Small intestine (tissue), 7 donors: ENCODE results near the gene SS18L1. TPM values are rescaled to one million over a fixed set of nuclear protein-coding genes. Genes with fewer than 3 reads are reported as not detected.

Experiments used
- DNase-seq, 2 donors: peaks; one replicate each; pipeline versions ENCODE4 v3.0.0 to v3.0.0-alpha.2; 2013
- FAIRE-seq: peaks from 2 replicates; lab custom pipeline; 2012; peaks lifted over from hg19 to GRCh38; lab: Jason Lieb, UNC
- H3K27ac ChIP-seq, 3 donors: one replicate each; pipeline ENCODE4 v1.5.1; 2013; ENCODE audit warnings: low read length in 2 of 3, mild to moderate bottlenecking in 2 of 3, control low read depth in 1 of 3, inconsistent platforms in 1 of 3, low read depth in 1 of 3, moderate library complexity in 1 of 3
- H3K27me3 ChIP-seq, 3 donors: one replicate each; pipeline ENCODE4 v1.6.1; 2013; ENCODE audit warnings: low read length in 3 of 3, inconsistent platforms in 1 of 3; ENCODE audit not compliant: control insufficient read depth in 3 of 3, insufficient read depth in 3 of 3
- H3K36me3 ChIP-seq, 3 donors: one replicate each; pipeline ENCODE4 v1.6.1; 2013; ENCODE audit warnings: low read length in 3 of 3, inconsistent platforms in 1 of 3, low read depth in 1 of 3, mild to moderate bottlenecking in 1 of 3, moderate library complexity in 1 of 3; ENCODE audit not compliant: control insufficient read depth in 3 of 3, insufficient read depth in 2 of 3
- H3K4me1 ChIP-seq, 3 donors: one replicate each; pipeline ENCODE4 v1.6.1; 2013; ENCODE audit warnings: low read length in 2 of 3, inconsistent platforms in 1 of 3, low read depth in 1 of 3, mild to moderate bottlenecking in 1 of 3, moderate library complexity in 1 of 3; ENCODE audit not compliant: control insufficient read depth in 3 of 3, insufficient read depth in 2 of 3
- H3K4me3 ChIP-seq, 3 donors: one replicate each; pipeline ENCODE4 v1.5.1; 2013; ENCODE audit warnings: low read length in 3 of 3, control low read depth in 1 of 3, inconsistent platforms in 1 of 3, low read depth in 1 of 3, mild to moderate bottlenecking in 1 of 3, moderate library complexity in 1 of 3
- H3K9me3 ChIP-seq, 2 donors: one replicate each; pipeline ENCODE4 v1.6.1; 2013; ENCODE audit warnings: low read depth in 1 of 2, low read length in 1 of 2; ENCODE audit not compliant: control insufficient read depth in 2 of 2, insufficient read depth in 1 of 2
- WGBS, 3 donors: extraction: QIAGEN DNeasy Blood & Tissue Kit; methylation state at CpG; one replicate each; pipeline ENCODE4 v1.1.7; 2013; 5-methylcytosine and 5-hydroxymethylcytosine counted together
- polyA plus RNA-seq, 4 donors: library from polyadenylated mRNA; stranded (reverse) in 3 of 4; unstranded in 1 of 4; fragments of 200-250 nt in 3 of 4; fragments of 120-200 nt in 1 of 4; gene quantifications; one replicate each; pipeline versions ENCODE4 v1.2.1 to v1.2.3, GENCODE V29; 2013
- donor health status: healthy with polysubstance abuse.
- donor health status: control.
- donor health status: control.
- donor health status: Bipolar disorder and iron deficiency.
- donor health status: healthy.

SS18L1 gene
- polyA plus RNA-seq, 4 donors: 7.5 to 17.5 (median 11.3) TPM

DNA sequence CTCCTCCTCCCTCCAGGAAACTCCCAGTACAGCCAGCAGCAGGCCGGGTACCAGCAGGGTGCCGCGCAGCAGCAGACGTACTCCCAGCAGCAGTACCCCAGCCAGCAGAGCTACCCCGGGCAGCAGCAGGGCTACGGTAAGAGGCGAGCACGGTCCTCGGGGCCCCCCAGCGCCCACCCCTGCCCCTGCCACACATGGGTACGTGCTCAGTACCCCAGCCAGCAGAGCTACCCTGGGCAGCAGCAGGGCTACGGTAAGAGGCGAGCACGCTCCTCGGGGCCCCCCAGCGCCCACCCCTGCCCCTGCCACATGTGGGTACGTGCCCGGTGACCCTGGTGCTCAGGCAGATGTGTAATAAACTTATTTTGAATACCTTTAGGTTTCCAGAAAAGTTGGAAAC, 29.1 kb downstream of the SS18L1 start:
- H3K27ac ChIP-seq: no peak overlapping the region
- no peak for DNase-seq
- H3K27me3 ChIP-seq: no peaks in the 10 kb centered on the region
- H3K4me3 ChIP-seq: no peak overlapping the region
- H3K9me3 ChIP-seq: no peaks in the 10 kb centered on the region
- FAIRE-seq: no peak
- H3K36me3 ChIP-seq: peaks cover 2 to 69% (median 6%) of the 10 kb centered on the region in 3 donors
- no peaks in the 10 kb centered on the region for H3K4me1 ChIP-seq
- WGBS, 3 donors: 94 to 96% (median 95%) methylated on average over 13 to 18 of the region's 18 CpGs

DNA sequence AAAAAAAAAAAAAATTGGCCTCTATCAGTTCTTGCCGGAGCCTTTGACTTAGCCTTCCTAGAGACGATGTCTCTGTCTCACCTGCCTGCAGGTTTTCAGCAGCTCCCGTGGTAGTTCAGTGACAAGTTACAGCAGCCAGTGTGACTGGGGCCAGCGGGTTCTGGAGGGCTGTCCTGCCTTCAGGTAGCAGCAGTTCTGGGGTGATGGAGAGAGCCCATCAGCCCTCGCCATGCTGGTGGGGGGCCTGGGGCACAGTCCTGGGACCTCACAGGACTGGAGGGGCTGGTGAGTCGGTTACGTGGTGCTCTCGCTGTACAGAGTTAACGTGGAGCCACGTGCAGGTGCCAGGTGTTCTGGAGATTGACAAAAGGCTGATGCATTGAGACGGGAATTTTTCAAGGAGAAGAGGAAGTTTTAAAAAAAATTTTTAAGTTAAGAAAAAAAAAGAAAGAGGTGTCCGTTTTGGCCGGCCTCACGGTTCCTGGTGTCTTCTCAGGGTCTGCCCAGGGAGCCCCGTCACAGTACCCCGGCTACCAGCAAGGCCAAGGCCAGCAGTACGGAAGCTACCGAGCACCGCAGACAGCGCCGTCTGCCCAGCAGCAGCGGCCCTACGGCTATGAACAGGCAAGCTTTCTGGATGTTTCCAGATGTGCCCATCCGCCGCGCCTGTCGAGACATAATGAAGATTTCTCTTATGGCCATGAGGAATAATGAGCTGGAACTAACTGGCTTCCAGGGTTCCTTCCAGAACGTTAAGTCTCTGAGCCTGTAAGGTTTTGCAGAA, 30.6 kb downstream of the SS18L1 start:
- H3K4me1 ChIP-seq: no peaks in the 10 kb centered on the region
- H3K36me3 ChIP-seq: peaks cover 2 to 64% (median 6%) of the 10 kb centered on the region in 3 donors
- H3K27ac ChIP-seq: no peak overlapping the region
- WGBS, 3 donors: 95 to 97% (median 96%) methylated on average over 28 of the region's 28 CpGs
- no peak overlapping the region for H3K4me3 ChIP-seq
- no peaks in the 10 kb centered on the region for H3K9me3 ChIP-seq
- no peaks in the 10 kb centered on the region for H3K27me3 ChIP-seq
- no peak for DNase-seq
- FAIRE-seq: no peak

DNA sequence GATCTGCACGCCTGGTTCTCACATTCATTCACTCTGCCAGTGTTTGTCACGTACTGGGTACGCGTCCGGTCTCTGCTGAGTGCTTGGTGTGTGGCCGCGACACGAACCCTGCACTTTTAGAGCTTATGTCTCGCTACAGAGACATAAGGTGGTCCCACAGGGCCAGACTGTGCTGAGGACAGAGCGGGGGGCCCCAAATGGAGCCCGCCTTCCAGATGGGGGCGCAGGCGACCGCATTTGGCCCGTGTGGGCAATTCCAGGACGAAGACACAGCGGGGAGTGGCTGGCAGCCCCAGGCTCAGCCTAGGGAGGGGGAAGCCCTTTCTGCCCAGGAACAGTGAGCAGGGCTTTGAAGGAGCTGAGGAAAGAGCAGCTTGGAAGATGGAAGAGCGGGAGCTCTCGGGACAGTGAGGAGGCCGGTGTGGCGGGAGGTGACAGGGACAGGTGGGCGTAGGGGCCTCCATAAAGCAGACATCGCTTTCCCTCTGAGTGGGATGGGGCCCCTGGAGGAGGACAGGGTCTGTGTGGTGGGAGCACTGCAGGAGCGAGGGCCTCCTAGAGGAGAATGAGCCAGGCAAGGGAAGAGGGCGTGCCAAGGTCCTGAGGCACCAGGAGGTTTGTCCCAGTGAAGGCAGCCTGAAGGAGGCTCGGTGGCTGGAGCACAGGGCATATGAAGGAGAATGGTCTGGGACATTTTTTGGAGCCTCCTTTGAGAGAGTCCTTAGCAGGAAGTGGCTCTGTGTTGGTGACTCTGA, 31.5 kb downstream of the SS18L1 start:
- peaks cover 2 to 58% (median 6%) of the 10 kb centered on the region in 3 donors for H3K36me3 ChIP-seq
- H3K27me3 ChIP-seq: no peaks in the 10 kb centered on the region
- 95 to 98% (median 96%) methylated on average over 25 to 26 of the region's 26 CpGs for WGBS, 3 donors
- no peaks in the 10 kb centered on the region for H3K9me3 ChIP-seq
- H3K4me3 ChIP-seq: no peak overlapping the region
- FAIRE-seq (no peak), DNase-seq (no peak)
- H3K27ac ChIP-seq: no peak overlapping the region
- no peaks in the 10 kb centered on the region for H3K4me1 ChIP-seq

DNA sequence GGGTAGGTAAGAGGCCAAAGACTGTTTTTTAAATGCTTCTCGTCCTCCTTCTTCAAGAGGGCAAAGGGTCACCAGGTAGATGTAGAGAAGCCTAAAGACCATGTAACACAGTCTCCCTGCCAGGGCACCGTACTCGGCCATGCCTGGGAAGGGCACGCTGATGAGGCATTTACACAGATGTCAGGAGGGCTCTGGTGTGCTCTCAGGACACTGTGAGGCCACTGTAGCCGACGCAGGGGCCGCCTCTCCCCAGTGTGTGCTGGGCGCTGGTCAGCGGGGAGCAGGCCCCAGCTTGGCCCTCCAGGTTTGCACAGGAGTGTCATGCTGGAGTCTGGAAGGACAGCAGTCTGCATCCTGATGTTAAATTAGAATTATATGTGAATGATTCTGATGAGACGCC, 32.1 kb downstream of the SS18L1 start:
- H3K9me3 ChIP-seq: no peaks in the 10 kb centered on the region
- H3K36me3 ChIP-seq: peaks cover 2 to 55% (median 6%) of the 10 kb centered on the region in 3 donors
- H3K27me3 ChIP-seq: no peaks in the 10 kb centered on the region
- H3K4me3 ChIP-seq: no peak overlapping the region
- no peak overlapping the region for H3K27ac ChIP-seq
- DNase-seq: no peak
- no peak for FAIRE-seq
- 95 to 96% (median 95%) methylated on average over 10 of the region's 10 CpGs for WGBS, 3 donors
- H3K4me1 ChIP-seq: no peaks in the 10 kb centered on the region

DNA sequence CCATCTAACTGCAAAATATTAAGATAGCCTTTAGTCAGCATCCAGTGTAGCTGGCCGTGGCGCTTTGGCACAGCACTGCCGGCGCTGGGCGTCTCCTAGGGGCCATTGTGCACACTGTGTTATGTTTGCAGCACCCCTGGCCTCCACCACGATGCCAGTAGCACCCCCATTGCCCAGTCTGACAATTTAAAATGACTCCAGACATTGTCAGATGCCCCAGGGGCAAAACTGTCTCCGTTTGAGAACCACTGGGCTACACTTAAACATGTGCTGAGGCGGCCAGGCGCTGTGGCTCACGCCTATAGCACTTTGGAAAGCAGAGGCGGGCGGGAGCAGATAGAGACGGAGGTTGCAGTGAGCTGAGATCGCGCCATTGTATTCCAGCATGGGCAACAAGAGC, 33.3 kb downstream of the SS18L1 start:
- DNase-seq (no peak), FAIRE-seq (no peak)
- WGBS, 3 donors: 89 to 95% (median 92%) methylated on average over 15 of the region's 15 CpGs
- Histone ChIP-seq H3K27ac (no peak overlapping the region), H3K4me3 (no peak overlapping the region), H3K36me3 (peaks cover 2 to 53% (median 6%) of the 10 kb centered on the region in 3 donors), H3K9me3 (no peaks in the 10 kb centered on the region), H3K4me1 (no peaks in the 10 kb centered on the region), H3K27me3 (no peaks in the 10 kb centered on the region)

DNA sequence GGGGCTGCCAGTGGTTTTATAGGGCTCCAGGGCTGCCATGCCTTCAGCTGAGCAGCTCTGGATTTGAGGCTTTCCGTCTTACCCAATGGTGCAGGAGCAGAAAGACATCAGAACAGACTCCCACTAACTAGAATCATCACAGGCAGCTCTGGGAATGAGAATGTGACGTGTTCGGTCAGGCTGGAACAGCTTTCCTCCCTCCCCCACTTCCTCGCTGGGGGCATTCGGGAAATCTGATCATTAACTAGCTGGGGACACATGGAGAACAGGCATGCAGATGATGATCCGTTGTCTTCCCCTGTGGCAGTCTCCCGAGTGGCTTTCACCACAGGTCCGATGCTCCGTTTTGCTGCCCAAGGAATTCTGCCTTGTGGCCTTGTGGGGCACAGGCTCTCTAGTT, 33.7 kb downstream of the SS18L1 start:
- no peak for DNase-seq
- no peak overlapping the region for H3K27ac ChIP-seq

DNA sequence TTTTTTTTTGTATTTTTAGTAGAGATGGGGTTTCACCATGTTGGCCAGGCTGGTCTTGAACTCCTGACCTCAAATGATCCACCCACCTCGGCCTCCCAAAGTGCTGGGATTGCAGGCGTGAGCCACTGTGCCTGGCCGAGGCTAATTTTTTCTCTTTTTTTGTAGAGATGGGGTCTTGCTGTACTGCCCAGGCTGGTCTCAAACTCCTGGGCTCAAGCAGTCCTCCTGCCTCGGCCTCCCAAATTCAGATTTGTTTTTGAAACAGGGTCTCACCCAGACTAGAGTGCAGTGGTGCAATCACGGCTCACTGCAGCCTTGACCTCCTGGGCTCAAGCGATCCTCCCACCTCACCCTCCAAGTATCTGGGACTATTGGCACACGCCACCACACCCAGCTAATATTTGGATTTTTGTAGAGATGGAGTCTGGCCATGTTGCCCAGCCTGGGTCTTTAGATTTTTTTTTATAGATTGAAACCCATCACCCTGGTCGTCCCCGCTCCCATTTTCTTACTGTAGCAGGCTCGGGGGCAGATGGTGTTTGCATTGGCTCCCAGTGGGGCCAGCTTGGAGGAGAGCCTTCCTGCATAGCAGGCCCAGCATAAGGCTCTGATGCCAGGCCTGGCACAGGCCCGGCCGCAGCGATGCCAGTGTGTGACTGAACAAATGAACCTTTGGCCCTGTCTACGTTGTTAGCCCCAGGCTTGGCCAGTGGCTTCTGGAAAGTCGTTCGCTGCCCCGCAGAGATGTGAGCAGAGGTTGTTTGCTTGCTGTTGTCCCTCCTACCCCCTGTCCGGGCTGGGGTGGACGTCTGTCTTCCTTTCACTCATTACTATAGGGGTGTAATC, 35.0 kb downstream of the SS18L1 start:
- Histone ChIP-seq H3K9me3 (no peaks in the 10 kb centered on the region), H3K27me3 (no peaks in the 10 kb centered on the region), H3K27ac (no peak overlapping the region), H3K36me3 (peaks cover 2 to 45% (median 6%) of the 10 kb centered on the region in 3 donors), H3K4me3 (no peak overlapping the region), H3K4me1 (peaks cover 0 to 2% (median 1%) of the 10 kb centered on the region in 3 donors)
- DNase-seq (no peak), FAIRE-seq (no peak)
- WGBS, 3 donors: 95 to 96% (median 95%) methylated on average over 19 of the region's 19 CpGs

More for the DNA sequence above, 33.7 kb downstream of the SS18L1 start:
- no peaks in the 10 kb centered on the region for H3K4me1 ChIP-seq
- no peak for FAIRE-seq
- H3K4me3 ChIP-seq: no peak overlapping the region
- no peaks in the 10 kb centered on the region for H3K27me3 ChIP-seq
- WGBS, 3 donors: 91 to 95% (median 92%) methylated on average over 9 of the region's 9 CpGs
- no peaks in the 10 kb centered on the region for H3K9me3 ChIP-seq
- H3K36me3 ChIP-seq: peaks cover 2 to 53% (median 6%) of the 10 kb centered on the region in 3 donors

DNA sequence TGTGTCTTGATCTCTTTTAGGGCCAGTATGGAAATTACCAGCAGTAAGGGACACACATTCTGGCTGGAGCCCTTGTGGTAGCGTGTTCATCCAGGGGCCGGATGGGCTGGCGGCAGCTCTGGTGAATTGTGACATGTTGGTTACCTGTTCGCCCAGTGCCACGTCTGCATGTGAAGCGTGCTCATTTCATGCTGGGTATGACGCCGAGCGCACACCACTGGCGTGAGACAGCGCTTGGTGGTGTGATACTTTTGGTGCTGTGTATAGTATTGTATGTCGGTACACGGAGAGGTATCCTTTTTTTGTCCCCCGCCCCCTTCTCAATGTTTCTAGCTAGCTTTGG, 35.6 kb downstream of the SS18L1 start:
- DNase-seq: no peak
- Histone ChIP-seq H3K4me1 (peaks cover 3 to 6% (median 5%) of the 10 kb centered on the region in 3 donors), H3K27me3 (no peaks in the 10 kb centered on the region), H3K4me3 (no peak overlapping the region), H3K36me3 (peaks cover under 1 to 41% (median 6%) of the 10 kb centered on the region in 3 donors), H3K27ac (no peak overlapping the region), H3K9me3 (no peaks in the 10 kb centered on the region)
- 97 to 100% (median 98%) methylated on average over 14 of the region's 14 CpGs for WGBS, 3 donors
- FAIRE-seq: no peak
